ENCODE results near the gene REN.

GRCh38 chr1:204130981-204131892, 34.9 kb downstream of the REN start:
- TF ChIP-seq CTCF (IDR thresholded peaks at IDR 0.05) (peak in 1 of 3 experiments; percentile 10), POLR2A (IDR thresholded peaks at IDR 0.05) (no peak)

All from testis (tissue), 2 donors.